NCI-H82 treated with DMSO at 0.1 percent for 48 hours (cell line): ENCODE data around the gene RIBC2.

ENCODE experiments used
- DNase-seq: peaks from one replicate; lab custom pipeline; 2025; ENCODE audit not compliant: unreplicated experiment; lab: John Stamatoyannopoulos, UW

Gene RIBC2

DNA sequence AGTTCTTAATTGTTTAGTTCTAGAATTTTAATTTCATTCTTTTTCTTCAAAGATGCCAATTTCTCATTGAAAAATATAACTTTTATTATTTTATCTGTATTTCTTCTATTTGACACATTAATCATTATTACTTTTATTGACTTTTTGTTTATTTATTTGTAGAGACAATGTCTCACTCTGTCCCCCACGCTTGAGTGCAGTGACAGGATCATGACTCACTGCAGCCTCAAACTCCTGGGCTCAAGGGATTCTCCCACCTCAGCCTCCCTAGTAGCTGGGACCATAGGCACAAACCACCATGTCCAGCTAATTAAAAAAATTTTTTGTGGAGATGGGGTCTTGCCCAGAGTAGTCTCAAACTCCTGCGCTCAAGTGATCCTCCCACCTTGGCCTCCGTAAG lies 58.9 kb downstream of the RIBC2 start:
- DNase-seq = no peak

DNA sequence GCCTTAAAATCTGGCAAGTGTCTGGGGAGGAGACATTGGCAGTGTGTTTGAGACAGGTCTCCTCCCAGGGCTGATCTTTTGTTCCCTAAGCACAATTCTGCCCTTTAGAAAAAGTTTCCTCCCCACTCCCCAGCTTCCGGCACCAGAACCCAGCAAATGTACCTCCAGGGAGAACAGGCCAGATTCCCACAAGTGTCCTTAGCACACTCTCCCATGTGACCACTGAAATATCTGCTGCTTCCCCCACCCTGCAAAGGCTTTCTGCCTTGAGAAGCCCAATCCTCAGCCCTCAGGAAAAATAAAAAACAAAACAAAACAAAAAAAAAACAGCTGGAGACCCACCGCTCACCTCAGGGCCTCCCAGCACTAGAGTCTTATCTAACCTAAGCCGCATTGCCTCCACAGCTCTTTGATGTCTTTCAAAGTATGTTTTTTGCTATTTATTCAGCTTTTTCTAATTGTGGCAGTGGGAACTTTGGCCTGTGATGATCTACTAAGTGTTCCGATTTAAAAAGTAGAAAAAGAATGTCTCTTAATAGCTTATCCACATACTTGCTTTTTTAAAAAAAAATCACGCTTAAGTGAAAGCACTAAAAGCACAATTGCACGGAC lies 60.2 kb downstream of the RIBC2 start:
- no peak for DNase-seq

DNA sequence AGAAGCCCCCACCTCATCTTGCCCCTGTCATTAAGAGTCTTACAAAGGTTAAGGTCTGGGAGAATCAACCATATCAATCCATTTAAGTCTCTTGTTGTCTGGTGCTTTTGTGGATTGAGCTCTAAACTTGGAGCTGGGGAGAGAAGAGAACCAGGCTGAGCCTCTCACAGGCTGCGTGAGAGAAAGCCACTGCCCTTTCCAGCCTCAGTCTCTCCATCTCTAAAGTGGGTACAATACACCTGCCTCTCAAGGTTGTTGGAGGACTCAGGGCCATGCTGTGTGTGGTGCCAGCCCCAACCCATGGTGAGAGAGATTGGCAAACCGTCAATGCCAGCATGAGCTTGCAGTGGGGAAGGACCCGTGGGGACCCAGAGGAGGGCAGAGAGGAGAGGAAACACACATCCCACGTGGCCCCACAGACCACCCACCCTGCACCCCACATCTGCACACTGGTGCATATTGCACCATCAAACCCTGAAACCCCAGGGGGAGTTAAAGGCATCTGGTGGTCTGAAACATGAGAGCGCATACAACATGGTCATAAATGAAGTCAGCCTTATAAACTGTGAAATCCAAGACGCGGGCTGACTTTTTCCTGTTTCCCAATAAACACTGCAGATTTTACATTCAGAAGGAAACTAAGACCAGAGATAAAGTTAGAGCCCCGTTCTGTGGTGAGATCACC lies 61.7 kb downstream of the RIBC2 start:
- no peak for DNase-seq

DNA sequence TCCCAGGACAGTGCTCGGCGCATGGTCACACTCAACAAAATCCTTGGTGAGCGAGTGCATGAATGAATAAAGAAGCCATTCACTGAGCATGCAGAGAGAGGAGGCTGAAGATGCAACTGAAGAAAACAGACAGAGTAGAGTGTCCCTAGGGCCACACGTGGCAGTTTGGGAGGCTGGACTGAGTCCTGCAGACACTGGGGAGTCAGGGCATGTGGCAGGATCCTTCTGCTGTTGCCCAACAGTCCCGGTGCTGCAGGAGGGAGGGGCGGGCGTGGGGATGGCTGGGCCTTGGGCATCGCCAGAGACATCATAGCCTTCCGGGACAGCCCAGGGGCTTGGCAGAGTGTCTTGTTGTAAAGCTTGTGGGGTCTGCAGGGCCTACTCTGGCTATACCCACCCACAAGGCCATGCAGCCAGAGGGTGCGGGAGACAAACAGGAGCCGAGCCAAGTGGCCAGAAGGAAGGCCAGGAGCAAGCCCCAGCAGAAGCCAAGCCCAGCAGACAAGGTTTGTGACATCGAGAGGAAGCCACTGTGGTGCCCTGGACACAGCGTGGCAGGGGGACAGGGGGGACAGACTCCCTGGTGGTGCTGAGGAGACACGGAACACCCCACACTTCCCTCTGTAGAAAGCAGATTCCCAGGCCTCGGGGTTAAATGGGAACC lies 62.5 kb downstream of the RIBC2 start:
- DNase-seq = no peak

DNA sequence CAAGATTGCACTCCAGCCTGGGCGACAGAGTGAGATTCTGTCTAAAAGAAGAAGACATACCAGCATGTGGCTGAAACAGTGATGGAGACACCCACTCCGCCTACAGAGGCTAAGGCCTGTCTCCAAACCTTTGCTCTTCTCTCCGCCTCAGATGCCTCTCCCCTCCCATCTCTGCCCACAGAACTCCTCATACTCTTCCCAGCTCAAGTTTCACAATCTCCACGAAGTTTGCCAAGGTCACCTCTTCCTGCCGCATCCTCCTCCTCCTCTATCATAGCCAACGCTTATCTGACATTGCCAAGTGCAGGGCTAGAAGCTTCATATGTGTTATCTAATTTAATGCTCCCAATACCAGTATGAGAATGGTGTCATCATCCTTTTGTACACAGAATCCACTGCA lies 63.3 kb downstream of the RIBC2 start:
- DNase-seq = no peak

DNA sequence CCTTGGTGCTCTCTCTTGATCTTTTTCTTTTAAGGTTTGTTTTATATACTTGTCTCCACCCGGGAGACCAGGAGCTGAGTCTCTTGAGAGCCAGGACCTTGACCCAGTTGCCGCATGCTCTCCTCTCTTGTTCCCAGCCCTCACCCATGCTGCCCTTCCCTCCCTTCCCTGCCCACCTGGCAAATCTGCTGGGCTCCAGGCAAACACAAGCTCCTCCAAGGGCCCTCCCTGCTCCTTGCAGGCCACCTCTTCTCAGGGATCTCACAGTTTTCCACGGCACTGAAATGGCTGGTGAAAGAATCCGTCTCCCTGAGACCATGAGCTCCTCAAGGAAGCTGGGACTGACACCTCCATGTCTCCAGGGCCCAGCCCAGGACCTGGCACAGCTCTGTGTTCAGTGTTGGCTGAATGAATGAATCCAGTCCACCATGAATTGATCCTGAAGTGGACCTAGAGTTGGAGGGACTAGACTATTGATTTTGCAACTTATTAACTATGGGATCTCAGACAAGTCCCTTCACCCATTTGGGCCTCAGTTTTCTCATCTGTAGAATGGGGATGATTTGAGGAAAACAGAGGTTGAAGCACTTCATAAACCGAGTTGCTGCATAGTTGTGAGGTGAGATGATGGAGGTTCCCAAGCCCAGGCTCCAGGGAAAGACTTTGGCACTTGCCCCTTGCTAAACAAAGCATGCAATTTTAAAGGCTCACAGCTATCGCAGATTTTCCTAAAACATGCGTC lies 64.0 kb downstream of the RIBC2 start:
- DNase-seq = no peak

DNA sequence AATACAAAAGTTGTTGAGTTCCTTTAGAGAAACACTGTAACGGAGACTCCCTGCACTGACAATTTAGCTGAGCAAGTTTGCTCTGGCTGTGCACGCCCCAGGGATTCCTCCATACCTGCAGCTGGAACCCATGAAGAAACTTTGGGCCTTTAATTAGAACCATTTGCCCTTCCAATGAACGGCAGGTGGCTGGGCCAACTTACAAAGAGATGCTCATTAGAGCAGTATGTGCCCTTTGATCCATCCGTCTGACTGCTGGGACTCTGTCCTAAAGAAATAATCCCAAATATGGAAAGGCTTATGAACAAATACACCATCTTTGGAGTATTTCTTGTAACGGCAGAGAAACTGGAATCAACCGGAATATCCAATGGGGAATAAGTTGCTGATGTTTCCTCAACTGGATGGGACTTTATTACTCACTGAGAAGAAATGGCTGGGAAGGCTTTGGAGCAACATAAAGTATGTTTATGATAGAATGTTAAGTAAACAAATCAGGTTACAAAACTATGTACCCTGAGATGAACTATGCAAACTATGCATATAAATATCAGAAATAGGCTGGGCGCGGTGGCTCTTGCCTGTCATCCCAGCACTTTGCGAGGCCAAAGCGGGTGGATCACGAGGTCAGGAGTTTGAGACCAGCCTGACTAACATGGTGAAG lies 64.7 kb downstream of the RIBC2 start:
- DNase-seq = no peak

DNA sequence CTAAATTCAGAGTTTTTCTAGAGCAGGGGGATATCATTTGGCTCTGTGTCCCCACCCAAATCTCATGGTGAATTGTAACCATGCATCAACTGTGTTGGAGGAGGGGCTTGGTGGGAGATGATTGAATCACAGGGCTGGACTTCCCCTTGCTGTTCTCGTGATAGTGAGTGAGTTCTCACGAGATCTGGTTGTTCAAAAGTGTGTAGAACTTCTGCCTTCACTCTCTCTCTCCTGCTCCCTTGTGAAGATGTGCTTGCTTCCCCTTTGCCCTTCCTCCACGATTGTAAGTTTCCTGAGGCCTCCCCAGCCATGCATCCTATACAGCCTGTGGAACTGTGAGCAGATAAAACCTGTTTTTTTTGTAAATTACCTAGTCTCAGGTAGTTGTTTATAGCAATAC lies 67.2 kb downstream of the RIBC2 start:
- no peak for DNase-seq

DNA sequence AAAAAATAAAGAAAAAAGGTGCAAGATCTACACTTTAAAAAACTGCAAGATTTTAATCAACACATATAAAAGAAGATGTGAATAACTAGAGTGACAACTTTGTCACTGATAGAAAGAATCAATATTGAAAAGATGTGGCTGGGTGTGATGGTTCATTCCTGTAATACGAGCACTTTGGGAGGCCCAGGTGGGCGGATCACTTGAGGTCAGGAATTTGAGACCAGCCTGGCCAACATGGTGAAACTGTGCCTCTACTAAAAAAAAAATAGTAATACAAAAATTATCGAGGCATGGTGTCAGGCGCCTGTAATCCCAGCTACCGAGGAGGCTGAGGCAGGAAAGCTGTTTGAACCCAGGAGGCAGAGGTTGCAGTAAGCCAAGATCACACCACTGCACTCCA lies 68.2 kb downstream of the RIBC2 start:
- DNase-seq = no peak
